Mesothelial cell of epicardium (in vitro differentiated cells): Measurements from ENCODE around the gene UNC5CL. TPM values are rescaled to one million over a fixed set of nuclear protein-coding genes. Genes with fewer than 3 reads are reported as not detected.

Source experiments
- DNase-seq, 2 experiments: peaks; one replicate each; pipeline ENCODE4 v3.0.0; 2021; ENCODE audit warnings: low spot score in 2 of 2; ENCODE audit not compliant: unreplicated experiment in 2 of 2
- H3K27ac Mint-ChIP-seq: 2 replicates; pipeline ENCODE4 v1.8.0; 2021; ENCODE audit warnings: mixed read lengths
- H3K27me3 Mint-ChIP-seq: 2 replicates; pipeline ENCODE4 v1.8.0; 2021; ENCODE audit warnings: low read depth, mixed read lengths
- H3K36me3 Mint-ChIP-seq: 2 replicates; pipeline ENCODE4 v1.8.0; 2021; ENCODE audit warnings: mixed read lengths
- H3K4me1 Mint-ChIP-seq: 2 replicates; pipeline ENCODE4 v1.8.0; 2021; ENCODE audit warnings: mixed read lengths
- H3K4me3 Mint-ChIP-seq: 2 replicates; pipeline ENCODE4 v1.8.0; 2021; ENCODE audit warnings: mild to moderate bottlenecking, moderate library complexity, mixed read lengths
- H3K9me3 Mint-ChIP-seq: 2 replicates; pipeline ENCODE4 v1.8.0; 2021; ENCODE audit warnings: mixed read lengths
- total RNA-seq: library from RNA; stranded (reverse); gene quantifications from 3 replicates; pipeline ENCODE4 v1.2.1, GENCODE V29; 2021
- TF ChIP-seq, protein P1 (sequence below): fragments of 200-600 bp; sonication (generic); IDR thresholded peaks from one replicate; pipeline ENCODE4 v1.5.0; 2021; ENCODE audit warnings: antibody characterized with exemption; ENCODE audit not compliant: unreplicated experiment

Gene UNC5CL
- total RNA-seq, 1 donor from 2014 or later, result 2.0 TPM

DNA sequence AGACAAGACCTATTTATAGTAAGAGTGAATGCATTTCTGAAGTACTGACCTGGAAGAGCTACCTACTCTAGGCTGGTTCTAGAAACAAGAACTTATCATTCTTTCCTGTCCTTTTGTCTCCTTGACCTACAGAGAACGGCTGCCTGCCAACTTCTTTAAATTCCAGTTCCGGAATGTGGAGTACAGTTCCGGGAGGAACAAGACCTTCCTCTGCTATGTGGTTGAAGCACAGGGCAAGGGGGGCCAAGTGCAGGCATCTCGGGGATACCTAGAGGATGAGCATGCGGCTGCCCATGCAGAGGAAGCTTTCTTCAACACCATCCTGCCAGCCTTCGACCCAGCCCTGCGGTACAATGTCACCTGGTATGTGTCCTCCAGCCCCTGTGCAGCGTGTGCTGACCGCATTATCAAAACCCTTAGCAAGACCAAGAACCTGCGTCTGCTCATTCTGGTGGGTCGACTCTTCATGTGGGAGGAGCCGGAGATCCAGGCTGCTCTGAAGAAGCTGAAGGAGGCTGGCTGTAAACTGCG, 22.2 kb upstream of the UNC5CL start:
- H3K9me3 Mint-ChIP-seq, result no peaks in the 10 kb centered on the region

DNA sequence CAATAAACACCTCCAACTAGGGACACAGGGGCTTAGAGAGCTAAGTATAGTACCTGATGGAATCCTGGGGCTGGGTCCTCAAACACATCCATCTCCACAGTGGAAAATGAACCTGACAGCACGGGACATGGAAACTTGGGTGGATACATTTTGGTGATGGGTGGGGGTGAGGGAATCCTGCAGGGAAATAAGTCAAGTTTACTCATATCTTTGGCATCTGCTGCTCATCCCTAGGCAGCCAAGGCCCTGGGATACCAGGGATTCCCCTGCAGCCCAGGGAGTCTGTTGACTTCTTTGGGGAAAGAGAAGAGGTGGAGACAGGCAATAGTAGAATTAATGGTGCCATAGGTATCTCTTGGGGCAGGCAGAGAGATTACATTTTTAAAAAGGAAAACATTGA, 20.5 kb upstream of the UNC5CL start:
- Mint-ChIP-seq H3K4me1 (peaks cover 5% of the 10 kb centered on the region), H3K27me3 (no peaks in the 10 kb centered on the region), H3K9me3 (no peaks in the 10 kb centered on the region), H3K36me3 (peaks cover 2% of the 10 kb centered on the region), H3K27ac (no peak overlapping the region), H3K4me3 (no peak overlapping the region)
- TF ChIP-seq, protein P1, sequence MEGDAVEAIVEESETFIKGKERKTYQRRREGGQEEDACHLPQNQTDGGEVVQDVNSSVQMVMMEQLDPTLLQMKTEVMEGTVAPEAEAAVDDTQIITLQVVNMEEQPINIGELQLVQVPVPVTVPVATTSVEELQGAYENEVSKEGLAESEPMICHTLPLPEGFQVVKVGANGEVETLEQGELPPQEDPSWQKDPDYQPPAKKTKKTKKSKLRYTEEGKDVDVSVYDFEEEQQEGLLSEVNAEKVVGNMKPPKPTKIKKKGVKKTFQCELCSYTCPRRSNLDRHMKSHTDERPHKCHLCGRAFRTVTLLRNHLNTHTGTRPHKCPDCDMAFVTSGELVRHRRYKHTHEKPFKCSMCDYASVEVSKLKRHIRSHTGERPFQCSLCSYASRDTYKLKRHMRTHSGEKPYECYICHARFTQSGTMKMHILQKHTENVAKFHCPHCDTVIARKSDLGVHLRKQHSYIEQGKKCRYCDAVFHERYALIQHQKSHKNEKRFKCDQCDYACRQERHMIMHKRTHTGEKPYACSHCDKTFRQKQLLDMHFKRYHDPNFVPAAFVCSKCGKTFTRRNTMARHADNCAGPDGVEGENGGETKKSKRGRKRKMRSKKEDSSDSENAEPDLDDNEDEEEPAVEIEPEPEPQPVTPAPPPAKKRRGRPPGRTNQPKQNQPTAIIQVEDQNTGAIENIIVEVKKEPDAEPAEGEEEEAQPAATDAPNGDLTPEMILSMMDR, result no peak
- DNase-seq, result no peak

More for the DNA sequence above, 22.2 kb upstream of the UNC5CL start:
- no peaks in the 10 kb centered on the region for H3K27me3 Mint-ChIP-seq
- TF ChIP-seq, protein P1, result no peak
- H3K27ac Mint-ChIP-seq, result no peak overlapping the region
- DNase-seq, result no peak
- H3K36me3 Mint-ChIP-seq, result peaks cover 4% of the 10 kb centered on the region
- H3K4me1 Mint-ChIP-seq, result peaks cover 4% of the 10 kb centered on the region
- H3K4me3 Mint-ChIP-seq, result no peak overlapping the region

DNA sequence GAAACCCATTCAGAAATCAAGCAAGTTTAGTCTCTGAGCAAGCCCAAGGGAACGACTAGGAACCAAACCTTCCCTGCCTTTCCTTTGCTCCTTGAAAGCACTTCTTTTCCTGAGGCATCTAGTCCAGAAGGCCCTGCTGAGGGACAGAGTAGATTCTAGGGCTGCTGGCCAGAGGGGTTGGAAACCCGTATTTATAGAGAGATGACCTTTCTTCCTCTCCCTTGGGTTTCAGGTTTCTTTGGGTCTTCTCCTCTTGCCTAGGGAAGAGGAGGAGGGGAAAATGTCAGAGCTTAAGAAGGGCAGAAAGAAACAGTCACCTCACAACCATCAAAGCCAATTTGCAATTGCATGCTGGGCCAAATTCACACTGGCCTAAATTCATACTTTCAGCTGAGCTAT, 19.8 kb upstream of the UNC5CL start:
- H3K4me1 Mint-ChIP-seq, result peaks cover 5% of the 10 kb centered on the region
- H3K27me3 Mint-ChIP-seq, result no peaks in the 10 kb centered on the region
- no peaks in the 10 kb centered on the region for H3K9me3 Mint-ChIP-seq
- peaks cover 2% of the 10 kb centered on the region for H3K36me3 Mint-ChIP-seq
- H3K4me3 Mint-ChIP-seq, result no peak overlapping the region
- DNase-seq, result no peak
- H3K27ac Mint-ChIP-seq, result no peak overlapping the region
- TF ChIP-seq, protein P1, result no peak

DNA sequence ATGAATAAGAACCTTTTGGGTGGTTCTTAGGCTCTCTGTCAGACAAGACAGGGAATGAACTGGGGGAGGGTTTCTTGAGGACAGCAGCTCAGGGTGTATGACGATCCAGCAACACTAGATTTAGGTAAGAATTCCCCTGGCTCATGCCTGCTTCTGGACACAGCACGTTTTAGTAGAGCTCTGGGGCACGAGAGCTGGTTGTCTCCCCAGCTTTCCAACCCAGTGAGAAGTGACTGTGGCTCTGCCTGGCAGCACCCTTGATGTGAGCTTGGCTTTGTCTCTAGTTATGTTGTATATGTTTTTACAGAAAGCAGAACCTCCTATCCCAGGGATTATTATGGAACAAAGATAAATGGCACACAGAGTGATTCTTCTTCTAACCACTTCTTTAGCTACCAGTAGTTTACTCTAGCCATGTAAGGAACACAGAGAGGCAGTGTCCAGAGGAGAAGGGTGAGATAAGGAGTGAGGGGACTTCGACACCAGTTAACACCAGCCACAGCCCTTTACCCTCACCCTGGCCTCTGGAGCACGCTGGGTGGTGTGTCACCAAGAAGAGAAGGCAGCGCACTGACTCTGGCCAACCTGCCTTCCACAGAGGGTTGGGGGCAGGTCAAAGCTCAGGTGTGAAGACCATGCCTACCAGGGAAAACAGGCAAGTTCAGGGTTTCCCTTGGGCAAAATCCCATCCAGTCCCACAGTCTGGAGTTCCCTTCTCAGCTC, 17.9 kb upstream of the UNC5CL start:
- H3K36me3 Mint-ChIP-seq, result peaks cover under 1% of the 10 kb centered on the region
- DNase-seq, result no peak
- no peak overlapping the region for H3K27ac Mint-ChIP-seq
- H3K9me3 Mint-ChIP-seq, result no peaks in the 10 kb centered on the region
- peaks cover 19% of the 10 kb centered on the region for H3K4me1 Mint-ChIP-seq
- no peak overlapping the region for H3K4me3 Mint-ChIP-seq
- no peaks in the 10 kb centered on the region for H3K27me3 Mint-ChIP-seq
- TF ChIP-seq, protein P1, result no peak

DNA sequence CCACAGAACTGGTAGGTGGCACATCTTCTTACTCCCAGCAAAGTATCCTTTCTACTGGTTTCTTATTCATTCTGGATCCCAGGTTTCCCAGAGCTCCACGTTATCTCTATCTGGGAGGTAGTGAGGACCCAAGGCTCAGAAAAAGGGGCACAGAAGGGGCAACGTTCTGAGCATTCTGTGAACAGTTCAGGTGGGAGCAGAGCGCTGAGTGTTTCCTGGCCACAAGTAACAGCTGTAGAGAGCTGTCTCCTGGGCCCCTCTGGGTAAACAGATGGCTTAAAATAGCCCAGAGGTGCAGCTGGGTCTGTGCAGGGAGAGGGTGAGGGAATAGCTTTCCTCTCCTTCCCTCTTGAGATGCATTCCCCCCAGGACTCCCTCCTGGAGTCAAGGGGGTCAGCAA, 16.1 kb upstream of the UNC5CL start:
- no peaks in the 10 kb centered on the region for H3K36me3 Mint-ChIP-seq
- TF ChIP-seq, protein P1, result no peak
- no peaks in the 10 kb centered on the region for H3K27me3 Mint-ChIP-seq
- H3K4me1 Mint-ChIP-seq, result peaks cover 29% of the 10 kb centered on the region
- DNase-seq, result no peak
- no peak overlapping the region for H3K4me3 Mint-ChIP-seq
- no peaks in the 10 kb centered on the region for H3K9me3 Mint-ChIP-seq
- H3K27ac Mint-ChIP-seq, result no peak overlapping the region
